Sigmoid colon (tissue), 4 donors: ENCODE results near the gene PCDHGA1.

Experiments
- EP300 ChIP-seq, 4 donors: sonication (generic); formaldehyde crosslinking; IDR thresholded peaks; one replicate each; pipeline ENCODE4 v1.6.1; 2017; ENCODE audit warnings: antibody characterized with exemption in 4 of 4
- POLR2A ChIP-seq, 2 donors: fragments of 450-650 bp; IDR thresholded peaks; one replicate each; pipeline ENCODE4 v1.6.1; 2016; ENCODE audit warnings: antibody characterized with exemption in 2 of 2, mild to moderate bottlenecking in 2 of 2, moderate library complexity in 2 of 2
- POLR2AphosphoS5 ChIP-seq, 4 donors: sonication (generic); formaldehyde crosslinking; IDR thresholded peaks; one replicate each; pipeline ENCODE4 v1.6.1; 2017; ENCODE audit warnings: antibody characterized with exemption in 4 of 4
- TF ChIP-seq, protein P1 (sequence below), 4 experiments: fragments of 450-650 bp in 3 of 4; fragments of 200-600 bp in 1 of 4; IDR thresholded peaks; one replicate each; pipeline ENCODE4 v1.5.1; 2016 to 2019; ENCODE audit warnings: antibody characterized with exemption in 4 of 4, mild to moderate bottlenecking in 3 of 4, moderate library complexity in 2 of 4

DNA sequence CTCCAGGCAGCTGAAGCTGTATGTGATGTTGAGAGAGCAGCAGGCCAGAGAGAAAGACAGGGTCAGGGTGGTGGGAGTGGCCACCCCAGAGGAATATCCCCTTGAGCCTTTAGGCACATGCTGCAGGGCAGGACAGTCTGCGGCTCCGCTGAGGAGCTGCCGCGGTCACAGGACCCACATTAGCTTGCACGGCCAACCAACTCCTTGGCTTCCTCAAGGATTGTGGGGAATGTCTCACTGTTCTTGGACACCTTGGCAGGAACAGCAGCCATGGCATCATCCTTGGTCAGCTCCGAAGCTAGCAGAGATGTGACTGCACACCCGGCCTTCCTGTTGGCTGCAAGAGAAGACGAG lies 186.3 kb downstream of the PCDHGA1 start:
- TF ChIP-seq POLR2A (IDR thresholded peaks at IDR 0.05) (no peak), POLR2AphosphoS5 (IDR thresholded peaks at IDR 0.05) (no peak), EP300 (IDR thresholded peaks at IDR 0.05) (no peak)
- TF ChIP-seq, protein P1, sequence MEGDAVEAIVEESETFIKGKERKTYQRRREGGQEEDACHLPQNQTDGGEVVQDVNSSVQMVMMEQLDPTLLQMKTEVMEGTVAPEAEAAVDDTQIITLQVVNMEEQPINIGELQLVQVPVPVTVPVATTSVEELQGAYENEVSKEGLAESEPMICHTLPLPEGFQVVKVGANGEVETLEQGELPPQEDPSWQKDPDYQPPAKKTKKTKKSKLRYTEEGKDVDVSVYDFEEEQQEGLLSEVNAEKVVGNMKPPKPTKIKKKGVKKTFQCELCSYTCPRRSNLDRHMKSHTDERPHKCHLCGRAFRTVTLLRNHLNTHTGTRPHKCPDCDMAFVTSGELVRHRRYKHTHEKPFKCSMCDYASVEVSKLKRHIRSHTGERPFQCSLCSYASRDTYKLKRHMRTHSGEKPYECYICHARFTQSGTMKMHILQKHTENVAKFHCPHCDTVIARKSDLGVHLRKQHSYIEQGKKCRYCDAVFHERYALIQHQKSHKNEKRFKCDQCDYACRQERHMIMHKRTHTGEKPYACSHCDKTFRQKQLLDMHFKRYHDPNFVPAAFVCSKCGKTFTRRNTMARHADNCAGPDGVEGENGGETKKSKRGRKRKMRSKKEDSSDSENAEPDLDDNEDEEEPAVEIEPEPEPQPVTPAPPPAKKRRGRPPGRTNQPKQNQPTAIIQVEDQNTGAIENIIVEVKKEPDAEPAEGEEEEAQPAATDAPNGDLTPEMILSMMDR (IDR thresholded peaks at IDR 0.05): no peak
